ENCODE results near the gene WDFY4.
A peak's percentile ranks its signal among the peaks of the same experiment; 100 is the strongest.

The WDFY4 gene

DNA sequence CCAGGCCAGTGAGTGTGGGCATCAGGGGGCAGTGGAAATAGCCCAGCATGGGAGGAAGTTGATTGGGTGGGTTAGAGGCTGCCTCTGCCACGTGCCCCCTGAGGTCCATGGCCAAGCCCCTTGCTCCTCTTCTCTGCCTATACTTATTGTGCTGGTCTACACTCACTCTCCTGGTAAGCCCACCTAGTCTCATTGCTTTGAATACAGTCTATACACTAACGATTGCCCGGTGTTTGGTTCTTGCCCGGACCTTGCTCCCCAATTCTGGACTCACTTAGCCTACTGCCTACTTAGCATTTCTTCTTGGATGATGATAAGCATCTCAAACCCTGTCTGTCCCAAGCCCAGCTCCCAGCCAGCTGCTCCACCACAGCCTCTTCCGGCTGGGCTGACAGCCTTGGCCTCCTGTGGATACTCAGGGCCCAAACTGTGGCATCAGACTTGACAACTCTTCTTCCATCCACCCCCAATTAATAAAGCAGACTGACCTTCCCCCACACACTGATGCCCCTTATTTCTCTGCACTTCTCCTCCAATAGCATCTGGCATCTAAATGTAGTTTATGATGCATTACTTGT, 244.8 kb downstream of the WDFY4 start:
- Histone ChIP-seq H3K9me3 (ENCODE audit: control insufficient read depth in 2 of 2, low read length in 2 of 2) (no peaks in the 10 kb centered on the region), H3K27me3 (ENCODE audit: control insufficient read depth in 2 of 2, insufficient read depth in 2 of 2, low read length in 2 of 2) (no peaks in the 10 kb centered on the region), H3K4me3 (ENCODE audit: low read length in 2 of 2) (no peak overlapping the region), H3K36me3 (ENCODE audit: control insufficient read depth in 2 of 2, insufficient read depth in 2 of 2, low read length in 2 of 2) (no peaks in the 10 kb centered on the region), H3K9ac (ENCODE audit: low read depth in 1 of 2, low read length in 2 of 2) (no peak overlapping the region), H3K27ac (ENCODE audit: low read depth in 2 of 2, low read length in 2 of 2) (no peak overlapping the region), H3K4me1 (ENCODE audit: control insufficient read depth in 2 of 2, insufficient read depth in 2 of 2, low read length in 2 of 2) (no peaks in the 10 kb centered on the region)

DNA sequence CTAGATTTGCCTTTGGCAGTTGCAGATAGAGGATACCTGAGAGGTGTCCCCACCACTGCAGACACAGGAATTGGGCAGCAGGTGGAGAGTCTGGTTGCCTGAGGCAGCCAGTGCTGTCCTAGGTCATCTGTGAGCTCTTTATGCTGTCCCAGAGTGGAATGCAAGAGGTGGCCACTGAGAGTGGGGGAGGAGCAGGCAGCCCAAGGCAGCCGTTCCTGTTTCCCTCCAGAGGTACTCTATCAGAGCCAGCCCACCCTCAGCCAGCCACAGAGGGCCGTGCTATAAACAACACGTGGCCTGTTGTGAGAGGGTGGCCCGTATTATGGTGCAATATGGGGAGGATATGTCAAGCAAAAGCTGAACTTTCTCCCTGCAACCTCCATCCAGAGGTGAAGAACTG, 246.5 kb downstream of the WDFY4 start:
- Histone ChIP-seq H3K27ac (ENCODE audit: low read depth in 2 of 2, low read length in 2 of 2) (no peak overlapping the region), H3K4me1 (ENCODE audit: control insufficient read depth in 2 of 2, insufficient read depth in 2 of 2, low read length in 2 of 2) (no peaks in the 10 kb centered on the region), H3K36me3 (ENCODE audit: control insufficient read depth in 2 of 2, insufficient read depth in 2 of 2, low read length in 2 of 2) (no peaks in the 10 kb centered on the region), H3K4me3 (ENCODE audit: low read length in 2 of 2) (no peak overlapping the region), H3K9me3 (ENCODE audit: control insufficient read depth in 2 of 2, low read length in 2 of 2) (no peaks in the 10 kb centered on the region), H3K9ac (ENCODE audit: low read depth in 1 of 2, low read length in 2 of 2) (no peak overlapping the region), H3K27me3 (ENCODE audit: control insufficient read depth in 2 of 2, insufficient read depth in 2 of 2, low read length in 2 of 2) (no peaks in the 10 kb centered on the region)

DNA sequence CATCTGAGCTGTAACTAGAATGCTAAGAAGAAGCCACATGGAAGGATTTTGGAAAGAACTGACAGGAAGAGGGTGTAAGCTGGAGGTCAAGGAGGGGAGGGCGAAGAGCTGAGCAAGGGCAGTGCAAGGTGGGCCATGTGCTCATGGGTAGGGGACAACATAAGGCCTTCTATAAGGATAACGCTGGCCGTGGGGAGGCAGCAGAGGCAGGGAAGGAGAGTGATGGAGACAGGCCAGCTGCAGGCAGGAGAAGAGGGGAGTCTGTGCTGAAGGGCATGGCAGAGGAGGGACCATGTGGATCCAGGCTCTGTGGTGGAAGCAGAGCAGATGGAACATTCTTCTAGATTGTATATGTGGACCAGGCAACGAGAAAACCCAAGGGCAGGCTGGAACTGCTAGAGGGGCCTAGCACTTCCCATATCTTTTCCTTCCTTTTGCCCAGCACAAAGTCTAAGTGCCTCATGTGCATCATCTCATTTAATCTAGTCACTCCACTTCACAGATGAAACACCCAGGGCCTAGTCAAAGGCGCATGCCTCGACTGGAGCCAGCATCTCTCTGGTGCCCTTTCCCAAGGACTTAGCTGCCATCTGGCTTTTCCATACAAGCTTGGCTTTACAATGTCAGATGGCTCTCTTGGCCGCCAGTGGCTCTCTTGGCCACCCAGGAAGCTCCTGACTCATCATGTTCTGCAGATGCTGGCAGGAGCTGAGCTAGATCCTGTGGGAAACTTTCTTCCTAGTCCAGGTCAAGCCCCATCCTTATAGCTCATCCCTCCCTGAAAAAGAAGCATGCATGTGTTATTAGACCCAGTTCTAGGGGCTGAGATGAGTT, 248.4 kb downstream of the WDFY4 start:
- no peak overlapping the region for H3K9ac ChIP-seq (ENCODE audit: low read depth in 1 of 2, low read length in 2 of 2)

DNA sequence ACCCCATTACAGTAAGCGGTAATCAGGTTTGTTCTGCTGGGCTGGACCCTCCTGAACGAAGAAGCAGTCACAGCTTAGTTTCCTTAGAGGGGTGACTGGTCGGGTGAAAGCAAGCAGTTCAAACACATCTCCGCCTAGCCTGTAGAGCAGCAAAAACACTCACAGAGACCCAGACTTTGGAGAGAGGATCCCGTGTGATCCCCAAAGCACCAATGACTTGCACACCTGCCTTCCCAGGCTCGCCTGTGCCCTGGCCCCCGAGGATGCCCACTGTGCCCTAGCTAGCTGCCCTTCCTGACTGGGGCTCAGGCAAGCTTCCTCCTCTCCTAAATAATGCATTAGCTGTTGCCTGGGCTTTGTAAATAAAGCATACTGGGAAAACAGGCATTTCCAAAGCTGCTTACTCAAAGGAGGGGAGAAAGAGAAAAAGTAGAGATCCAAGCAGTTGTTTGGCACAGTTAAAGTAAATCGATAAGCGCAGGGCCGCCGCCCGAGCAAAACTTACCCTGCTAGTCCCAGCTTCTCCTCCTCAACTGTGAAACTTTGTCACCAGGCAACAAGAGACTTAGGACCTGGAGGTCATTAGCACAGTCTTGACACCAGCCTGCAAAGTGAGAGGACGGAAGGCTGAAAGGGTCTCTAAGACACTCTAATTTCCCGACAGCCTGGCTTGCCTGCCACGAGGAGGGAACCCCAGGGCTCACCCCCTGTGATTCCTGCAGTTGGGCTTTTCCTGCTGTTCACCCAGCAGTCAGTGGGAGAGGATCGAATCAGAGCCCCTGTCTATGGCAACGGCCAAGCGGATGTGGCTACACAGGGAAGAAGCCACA, 250.2 kb downstream of the WDFY4 start:
- Histone ChIP-seq H3K9me3 (ENCODE audit: control insufficient read depth in 2 of 2, low read length in 2 of 2) (no peaks in the 10 kb centered on the region), H3K27ac (ENCODE audit: low read depth in 2 of 2, low read length in 2 of 2) (no peak overlapping the region), H3K4me1 (ENCODE audit: control insufficient read depth in 2 of 2, insufficient read depth in 2 of 2, low read length in 2 of 2) (no peaks in the 10 kb centered on the region), H3K4me3 (ENCODE audit: low read length in 2 of 2) (peak overlapping the region in 1 of 2 donors; percentile 37), H3K9ac (ENCODE audit: low read depth in 1 of 2, low read length in 2 of 2) (no peak overlapping the region), H3K27me3 (ENCODE audit: control insufficient read depth in 2 of 2, insufficient read depth in 2 of 2, low read length in 2 of 2) (no peaks in the 10 kb centered on the region), H3K36me3 (ENCODE audit: control insufficient read depth in 2 of 2, insufficient read depth in 2 of 2, low read length in 2 of 2) (no peaks in the 10 kb centered on the region)

More for the DNA sequence above, 248.4 kb downstream of the WDFY4 start:
- Histone ChIP-seq H3K4me3 (ENCODE audit: low read length in 2 of 2) (no peak overlapping the region), H3K9me3 (ENCODE audit: control insufficient read depth in 2 of 2, low read length in 2 of 2) (no peaks in the 10 kb centered on the region), H3K27me3 (ENCODE audit: control insufficient read depth in 2 of 2, insufficient read depth in 2 of 2, low read length in 2 of 2) (no peaks in the 10 kb centered on the region), H3K36me3 (ENCODE audit: control insufficient read depth in 2 of 2, insufficient read depth in 2 of 2, low read length in 2 of 2) (no peaks in the 10 kb centered on the region), H3K4me1 (ENCODE audit: control insufficient read depth in 2 of 2, insufficient read depth in 2 of 2, low read length in 2 of 2) (no peaks in the 10 kb centered on the region), H3K27ac (ENCODE audit: low read depth in 2 of 2, low read length in 2 of 2) (no peak overlapping the region)

DNA sequence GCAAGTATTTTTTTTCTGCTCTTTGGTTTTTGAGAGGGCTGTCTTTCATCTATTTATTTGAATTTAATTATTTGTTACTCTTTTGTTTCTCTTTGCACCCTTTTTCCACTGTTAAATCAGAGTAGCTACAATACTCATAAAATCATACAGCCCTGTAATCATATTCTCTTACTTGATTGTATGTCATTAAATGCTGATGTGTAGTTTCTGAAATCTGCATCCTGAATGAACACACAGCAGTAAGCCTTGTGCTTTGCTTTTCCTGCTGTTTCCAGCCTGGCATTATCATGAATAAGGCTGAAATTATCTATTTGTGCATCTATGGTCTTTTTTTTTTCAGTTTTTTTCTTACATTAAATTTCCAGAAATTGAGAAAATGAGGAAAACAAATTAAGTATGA, 250.9 kb downstream of the WDFY4 start:
- H3K27me3 ChIP-seq (ENCODE audit: control insufficient read depth in 2 of 2, insufficient read depth in 2 of 2, low read length in 2 of 2) = no peaks in the 10 kb centered on the region
- H3K4me1 ChIP-seq (ENCODE audit: control insufficient read depth in 2 of 2, insufficient read depth in 2 of 2, low read length in 2 of 2) = no peaks in the 10 kb centered on the region
- no peak overlapping the region for H3K4me3 ChIP-seq (ENCODE audit: low read length in 2 of 2)
- H3K36me3 ChIP-seq (ENCODE audit: control insufficient read depth in 2 of 2, insufficient read depth in 2 of 2, low read length in 2 of 2) = no peaks in the 10 kb centered on the region
- H3K27ac ChIP-seq (ENCODE audit: low read depth in 2 of 2, low read length in 2 of 2) = no peak overlapping the region
- H3K9ac ChIP-seq (ENCODE audit: low read depth in 1 of 2, low read length in 2 of 2) = no peak overlapping the region
- no peaks in the 10 kb centered on the region for H3K9me3 ChIP-seq (ENCODE audit: control insufficient read depth in 2 of 2, low read length in 2 of 2)

DNA sequence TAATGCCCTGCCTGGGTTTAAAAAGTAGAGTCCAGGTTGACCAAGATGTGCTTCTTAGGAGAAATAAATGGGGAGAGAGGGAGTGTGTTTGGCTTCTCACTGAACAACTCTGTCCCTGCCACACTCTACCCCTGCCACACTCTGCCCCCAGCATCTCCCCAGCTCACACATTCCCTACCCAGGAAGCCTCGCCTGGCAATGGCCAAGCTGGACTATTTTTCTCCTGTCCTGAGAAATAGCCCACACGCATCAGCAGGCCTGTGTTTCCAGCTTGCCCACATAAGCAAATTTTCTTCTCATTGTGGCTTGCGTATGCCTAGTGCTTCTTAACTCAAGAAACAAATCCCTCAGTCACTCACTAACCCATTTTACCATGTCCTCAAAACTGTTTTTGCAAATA, 253.1 kb downstream of the WDFY4 start:
- Histone ChIP-seq H3K4me1 (ENCODE audit: control insufficient read depth in 2 of 2, insufficient read depth in 2 of 2, low read length in 2 of 2) (no peaks in the 10 kb centered on the region), H3K9ac (ENCODE audit: low read depth in 1 of 2, low read length in 2 of 2) (no peak overlapping the region), H3K36me3 (ENCODE audit: control insufficient read depth in 2 of 2, insufficient read depth in 2 of 2, low read length in 2 of 2) (no peaks in the 10 kb centered on the region), H3K27ac (ENCODE audit: low read depth in 2 of 2, low read length in 2 of 2) (no peak overlapping the region), H3K4me3 (ENCODE audit: low read length in 2 of 2) (no peak overlapping the region), H3K27me3 (ENCODE audit: control insufficient read depth in 2 of 2, insufficient read depth in 2 of 2, low read length in 2 of 2) (no peaks in the 10 kb centered on the region), H3K9me3 (ENCODE audit: control insufficient read depth in 2 of 2, low read length in 2 of 2) (no peaks in the 10 kb centered on the region)

DNA sequence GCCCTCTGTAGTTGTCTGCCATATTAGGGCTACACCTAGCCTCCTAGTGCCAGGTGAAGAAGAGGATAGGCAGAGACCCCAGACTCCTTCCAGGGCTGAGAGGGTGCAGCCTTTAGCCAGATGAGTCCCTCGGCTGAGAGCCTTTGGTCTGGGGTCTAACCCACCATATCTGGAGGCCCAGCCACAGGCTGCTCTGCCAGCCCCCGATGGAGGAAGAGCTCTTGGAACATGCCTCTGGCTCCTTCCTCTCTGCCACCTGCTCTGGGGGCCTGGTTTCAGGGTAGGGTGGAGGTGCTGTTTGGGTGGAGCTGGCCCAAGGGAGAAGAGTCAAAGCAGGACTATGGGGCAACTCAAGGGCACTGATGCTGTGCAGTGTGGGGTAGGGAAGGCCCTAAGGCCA, 253.6 kb downstream of the WDFY4 start:
- Histone ChIP-seq H3K27me3 (ENCODE audit: control insufficient read depth in 2 of 2, insufficient read depth in 2 of 2, low read length in 2 of 2) (no peaks in the 10 kb centered on the region), H3K36me3 (ENCODE audit: control insufficient read depth in 2 of 2, insufficient read depth in 2 of 2, low read length in 2 of 2) (no peaks in the 10 kb centered on the region), H3K4me1 (ENCODE audit: control insufficient read depth in 2 of 2, insufficient read depth in 2 of 2, low read length in 2 of 2) (no peaks in the 10 kb centered on the region), H3K27ac (ENCODE audit: low read depth in 2 of 2, low read length in 2 of 2) (no peak overlapping the region), H3K4me3 (ENCODE audit: low read length in 2 of 2) (no peak overlapping the region), H3K9ac (ENCODE audit: low read depth in 1 of 2, low read length in 2 of 2) (no peak overlapping the region), H3K9me3 (ENCODE audit: control insufficient read depth in 2 of 2, low read length in 2 of 2) (no peaks in the 10 kb centered on the region)

DNA sequence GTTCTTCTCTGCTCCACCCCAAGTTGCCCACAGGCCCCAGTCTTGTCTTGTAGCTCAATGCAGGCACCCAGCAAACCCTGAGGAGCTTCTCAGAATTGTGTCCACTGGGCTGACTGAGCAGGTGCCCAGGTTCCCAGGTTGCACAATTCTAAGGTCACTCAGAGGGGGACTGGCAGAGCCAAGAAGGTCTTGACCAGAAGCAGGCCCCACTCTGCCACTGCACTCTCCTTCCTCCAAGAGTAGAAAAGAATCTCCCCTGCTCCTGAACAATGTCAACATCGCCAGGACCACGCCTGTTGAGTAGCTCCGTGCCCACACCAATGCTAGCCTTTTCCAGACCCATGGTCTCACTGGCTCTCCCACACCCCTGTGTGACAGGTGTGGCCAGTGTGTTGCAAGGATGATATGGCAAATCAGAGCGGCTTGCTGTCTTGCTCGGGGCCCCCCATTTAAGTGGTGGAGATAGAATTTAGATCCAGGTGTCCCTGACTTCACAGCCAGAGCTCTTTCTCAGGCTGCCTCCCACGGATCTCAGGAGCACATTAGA, 254.4 kb downstream of the WDFY4 start:
- Histone ChIP-seq H3K27me3 (ENCODE audit: control insufficient read depth in 2 of 2, insufficient read depth in 2 of 2, low read length in 2 of 2) (no peaks in the 10 kb centered on the region), H3K36me3 (ENCODE audit: control insufficient read depth in 2 of 2, insufficient read depth in 2 of 2, low read length in 2 of 2) (no peaks in the 10 kb centered on the region), H3K9me3 (ENCODE audit: control insufficient read depth in 2 of 2, low read length in 2 of 2) (no peaks in the 10 kb centered on the region), H3K27ac (ENCODE audit: low read depth in 2 of 2, low read length in 2 of 2) (no peak overlapping the region), H3K9ac (ENCODE audit: low read depth in 1 of 2, low read length in 2 of 2) (no peak overlapping the region), H3K4me1 (ENCODE audit: control insufficient read depth in 2 of 2, insufficient read depth in 2 of 2, low read length in 2 of 2) (no peaks in the 10 kb centered on the region), H3K4me3 (ENCODE audit: low read length in 2 of 2) (no peak overlapping the region)

DNA sequence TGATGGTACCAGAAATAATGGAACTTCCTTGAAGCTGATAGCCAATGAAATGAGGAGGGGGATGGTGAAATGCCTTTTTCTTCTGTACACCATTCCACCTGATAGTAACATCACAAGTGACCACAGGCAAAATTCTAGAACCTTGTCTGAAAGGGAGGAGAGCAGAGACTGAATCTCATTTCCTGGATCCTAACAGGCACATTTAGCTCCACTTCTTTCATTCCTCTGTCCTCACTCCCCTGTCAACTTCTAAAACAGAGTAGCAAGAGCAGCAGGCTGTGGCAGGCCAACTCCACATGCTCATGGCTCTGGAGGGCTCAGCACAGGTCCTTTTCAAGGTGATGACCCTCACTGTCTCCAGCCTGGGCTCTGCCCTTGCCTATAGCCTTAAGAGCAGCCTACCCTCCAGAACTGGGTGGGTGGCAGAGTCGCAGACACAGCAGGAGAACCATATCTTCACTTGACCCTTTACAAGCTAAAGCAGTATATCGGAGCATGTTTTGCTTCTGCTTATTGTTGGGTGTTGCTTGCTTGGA, 255.2 kb downstream of the WDFY4 start, which contains the start of gene LRRC18:
Gene LRRC18, minus strand, starts transcription at position 51 of the 536 bp plus-strand sequence. CDS start 25,685 bp downstream, outside the sequence.
- Histone ChIP-seq H3K4me1 (ENCODE audit: control insufficient read depth in 2 of 2, insufficient read depth in 2 of 2, low read length in 2 of 2) (no peaks in the 10 kb centered on the region), H3K9ac (ENCODE audit: low read depth in 1 of 2, low read length in 2 of 2) (no peak within 1 kb of the TSS), H3K36me3 (ENCODE audit: control insufficient read depth in 2 of 2, insufficient read depth in 2 of 2, low read length in 2 of 2) (no peaks in the 10 kb centered on the region), H3K4me3 (ENCODE audit: low read length in 2 of 2) (no peak within 1 kb of the TSS), H3K27me3 (ENCODE audit: control insufficient read depth in 2 of 2, insufficient read depth in 2 of 2, low read length in 2 of 2) (no peaks in the 10 kb centered on the region), H3K9me3 (ENCODE audit: control insufficient read depth in 2 of 2, low read length in 2 of 2) (no peaks in the 10 kb centered on the region), H3K27ac (ENCODE audit: low read depth in 2 of 2, low read length in 2 of 2) (no peak within 1 kb of the TSS)
